SH-SY5Y (cell line): ENCODE data around the gene COLEC11.

ENCODE experiments used
- GATA2 ChIP-seq: IDR thresholded peaks from 2 replicates; pipeline ENCODE4 v1.6.1; 2011; ENCODE audit warnings: mild to moderate bottlenecking, low read depth, low read length
- GATA3 ChIP-seq: IDR thresholded peaks from 2 replicates; pipeline ENCODE4 v1.6.1; 2011; ENCODE audit warnings: low read depth, mild to moderate bottlenecking, low read length, moderate library complexity

The COLEC11 gene

GRCh38 chr2:3670376-3670775 is 75.5 kb downstream of the COLEC11 start:
- no peak for TF ChIP-seq GATA2
- no peak for TF ChIP-seq GATA3

GRCh38 chr2:3670941-3671340 is 76.0 kb downstream of the COLEC11 start:
- TF ChIP-seq GATA2 = no peak
- no peak for TF ChIP-seq GATA3

GRCh38 chr2:3672861-3673678 is 78.2 kb downstream of the COLEC11 start:
- no peak for TF ChIP-seq GATA2
- TF ChIP-seq GATA3 = no peak

- no peak for TF ChIP-seq GATA3
- TF ChIP-seq GATA2 = no peak
These were observed 79.3 kb downstream of the COLEC11 start for GRCh38 chr2:3674066-3674845.

GRCh38 chr2:3675687-3676086 is 80.8 kb downstream of the COLEC11 start:
- no peak for TF ChIP-seq GATA3
- no peak for TF ChIP-seq GATA2

- TF ChIP-seq GATA2 (no peak), GATA3 (no peak)
These were observed 82.5 kb downstream of the COLEC11 start for GRCh38 chr2:3677436-3677835.

GRCh38 chr2:3678212-3678611 is 83.3 kb downstream of the COLEC11 start:
- TF ChIP-seq GATA3 (no peak), GATA2 (no peak)

- no peak for TF ChIP-seq GATA3
- TF ChIP-seq GATA2 = no peak
These were observed 84.3 kb downstream of the COLEC11 start for GRCh38 chr2:3679180-3679579.

- TF ChIP-seq GATA2 (no peak; the same call in 1 of the 2 replicates), GATA3 (no peak)
These were observed 84.9 kb downstream of the COLEC11 start for GRCh38 chr2:3679616-3680393.

- TF ChIP-seq GATA3 = no peak
- TF ChIP-seq GATA2 = no peak
These were observed 85.8 kb downstream of the COLEC11 start for GRCh38 chr2:3680548-3681345.

GRCh38 chr2:3681625-3682024 is 86.7 kb downstream of the COLEC11 start:
- TF ChIP-seq GATA2 (no peak), GATA3 (no peak)

GRCh38 chr2:3682811-3683210 is 87.9 kb downstream of the COLEC11 start:
- no peak for TF ChIP-seq GATA2
- no peak for TF ChIP-seq GATA3

- TF ChIP-seq GATA3 (no peak), GATA2 (no peak)
These were observed 89.0 kb downstream of the COLEC11 start for GRCh38 chr2:3683748-3684454.

GRCh38 chr2:3689998-3690748 is 95.3 kb downstream of the COLEC11 start:
- TF ChIP-seq GATA2 = no peak
- no peak for TF ChIP-seq GATA3
